Measurements from ENCODE around the gene SLC35A3. TPM values are rescaled to one million over a fixed set of nuclear protein-coding genes. Genes with fewer than 3 reads are reported as not detected.

The SLC35A3 gene
- total RNA-seq, 1 experiment from 2014 or later = 21.6 TPM

- H3K36me3 ChIP-seq (ENCODE audit: control insufficient read depth in 1 of 2, insufficient read depth in 2 of 2, low read length in 2 of 2) = peaks cover 22 to 35% of the 10 kb centered on the region in 2 experiments; a peak in 3 of 4 replicates
- RAD21 ChIA-PET (ENCODE audit: low non-redundant PET in 1 of 2, low total read pairs in 2 of 2, uncharacterized antibody in 2 of 2, unreplicated experiment in 2 of 2) = no interaction called here
- H3K9ac ChIP-seq (ENCODE audit: low read length) = no peak overlapping the region
- intact Hi-C loops (cut with micrococcal nuclease) = no loop called here
- H3K9me3 ChIP-seq (ENCODE audit: control insufficient read depth in 1 of 2, insufficient read depth in 1 of 2, low read depth in 1 of 2, low read length in 2 of 2) = no peaks in the 10 kb centered on the region
- DNase-seq (ENCODE audit: low read depth, low spot score) = no peak
- no peak for TF ChIP-seq EZH2phosphoT487 (IDR thresholded peaks at IDR 0.05; ENCODE audit: borderline replicate concordance)
- no peak for TF ChIP-seq CEBPB (IDR thresholded peaks at IDR 0.05; ENCODE audit: low read depth)
- TF ChIP-seq, protein P1, sequence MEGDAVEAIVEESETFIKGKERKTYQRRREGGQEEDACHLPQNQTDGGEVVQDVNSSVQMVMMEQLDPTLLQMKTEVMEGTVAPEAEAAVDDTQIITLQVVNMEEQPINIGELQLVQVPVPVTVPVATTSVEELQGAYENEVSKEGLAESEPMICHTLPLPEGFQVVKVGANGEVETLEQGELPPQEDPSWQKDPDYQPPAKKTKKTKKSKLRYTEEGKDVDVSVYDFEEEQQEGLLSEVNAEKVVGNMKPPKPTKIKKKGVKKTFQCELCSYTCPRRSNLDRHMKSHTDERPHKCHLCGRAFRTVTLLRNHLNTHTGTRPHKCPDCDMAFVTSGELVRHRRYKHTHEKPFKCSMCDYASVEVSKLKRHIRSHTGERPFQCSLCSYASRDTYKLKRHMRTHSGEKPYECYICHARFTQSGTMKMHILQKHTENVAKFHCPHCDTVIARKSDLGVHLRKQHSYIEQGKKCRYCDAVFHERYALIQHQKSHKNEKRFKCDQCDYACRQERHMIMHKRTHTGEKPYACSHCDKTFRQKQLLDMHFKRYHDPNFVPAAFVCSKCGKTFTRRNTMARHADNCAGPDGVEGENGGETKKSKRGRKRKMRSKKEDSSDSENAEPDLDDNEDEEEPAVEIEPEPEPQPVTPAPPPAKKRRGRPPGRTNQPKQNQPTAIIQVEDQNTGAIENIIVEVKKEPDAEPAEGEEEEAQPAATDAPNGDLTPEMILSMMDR (IDR thresholded peaks at IDR 0.05 in 2 of 3, conservative IDR thresholded peaks at IDR 0.05 in 1 of 3; ENCODE audit: borderline replicate concordance in 1 of 3, insufficient read depth in 1 of 3, low read depth in 2 of 3, low read length in 2 of 3) = no peak
- no peak for TF ChIP-seq EGR1 (IDR thresholded peaks at IDR 0.05; ENCODE audit: low read depth)
- H4K20me1 ChIP-seq (ENCODE audit: insufficient read depth) = no peaks in the 10 kb centered on the region
- CTCF ChIA-PET = no interaction called here
- no peaks in the 10 kb centered on the region for H3K9me2 ChIP-seq (ENCODE audit: insufficient read depth)
- no TSS peak for BruUV-seq (replicated peaks)
- no peak overlapping the region for H3K27ac ChIP-seq (ENCODE audit: low read depth, low read length)
- no peak overlapping the region for H3K4me2 ChIP-seq (ENCODE audit: low read length)
- H3K4me1 ChIP-seq (ENCODE audit: control insufficient read depth in 1 of 2, insufficient read depth in 2 of 2, low read length in 2 of 2) = peaks cover 0 to 2% of the 10 kb centered on the region in 2 experiments; a peak in 1 of 4 replicates
- H3K79me2 ChIP-seq (ENCODE audit: insufficient read depth, low read length) = peaks cover 4% of the 10 kb centered on the region; the same call in 1 of the 2 replicates
- no peaks in the 10 kb centered on the region for H3K27me3 ChIP-seq (ENCODE audit: insufficient read depth, low read length)
- no peak overlapping the region for H3K4me3 ChIP-seq (replicated peaks in 1 of 2; ENCODE audit: low read depth in 1 of 2, low read length in 2 of 2)
- no peak for ATAC-seq
- no peak overlapping the region for H2AFZ ChIP-seq (ENCODE audit: low read depth, low read length, poor library complexity, severe bottlenecking)
- POLR2A ChIA-PET = no interaction called here
Observed at GRCh38 chr1:100073531-100073930, 103.7 kb downstream of the SLC35A3 start.

GRCh38 chr1:100074604-100075395 is 105.0 kb downstream of the SLC35A3 start:
- Histone ChIP-seq H3K79me2 (ENCODE audit: insufficient read depth, low read length) (peaks cover 4% of the 10 kb centered on the region; the same call in 1 of the 2 replicates), H3K4me1 (ENCODE audit: control insufficient read depth in 1 of 2, insufficient read depth in 2 of 2, low read length in 2 of 2) (peaks cover 0 to 2% of the 10 kb centered on the region in 2 experiments; a peak in 1 of 4 replicates), H3K9me3 (ENCODE audit: control insufficient read depth in 1 of 2, insufficient read depth in 1 of 2, low read depth in 1 of 2, low read length in 2 of 2) (no peaks in the 10 kb centered on the region), H3K4me3 (replicated peaks in 1 of 2; ENCODE audit: low read depth in 1 of 2, low read length in 2 of 2) (no peak overlapping the region), H3K27me3 (ENCODE audit: insufficient read depth, low read length) (no peaks in the 10 kb centered on the region), H3K9me2 (ENCODE audit: insufficient read depth) (no peaks in the 10 kb centered on the region), H3K4me2 (ENCODE audit: low read length) (no peak overlapping the region), H3K27ac (ENCODE audit: low read depth, low read length) (no peak overlapping the region), H3K9ac (ENCODE audit: low read length) (no peak overlapping the region), H2AFZ (ENCODE audit: low read depth, low read length, poor library complexity, severe bottlenecking) (no peak overlapping the region), H4K20me1 (ENCODE audit: insufficient read depth) (no peaks in the 10 kb centered on the region), H3K36me3 (ENCODE audit: control insufficient read depth in 1 of 2, insufficient read depth in 2 of 2, low read length in 2 of 2) (peaks cover 17 to 33% of the 10 kb centered on the region in 2 experiments; a peak in 3 of 4 replicates)
- DNase-seq (ENCODE audit: low read depth, low spot score) (no peak), ATAC-seq (no peak)
- POLR2A ChIA-PET = no interaction called here
- BruUV-seq (replicated peaks) = no TSS peak
- RAD21 ChIA-PET (ENCODE audit: low non-redundant PET in 1 of 2, low total read pairs in 2 of 2, uncharacterized antibody in 2 of 2, unreplicated experiment in 2 of 2) = no interaction called here
- CTCF ChIA-PET = no interaction called here
- intact Hi-C loops (cut with micrococcal nuclease) = no loop called here
- TF ChIP-seq SRF (IDR thresholded peaks at IDR 0.05; ENCODE audit: low read depth) = no peak
